ENCODE results near the gene FGF14. TPM values are rescaled to one million over a fixed set of nuclear protein-coding genes. Genes with fewer than 3 reads are reported as not detected.
"Not testable (repeated sequence)": the region's sequence is repeated elsewhere in the genome, so short reads cannot be mapped to it uniquely, and the experiment has no call there.

FGF14 gene
- total RNA-seq, 4 donors from 2014 or later = under 0.01 to 2.4 (median 0.99) TPM

GRCh38 chr13:102100234-102100633, 301.6 kb downstream of the FGF14 start:
- Histone ChIP-seq H3K4me1 (no peaks in the 10 kb centered on the region), H3K27me3 (no peaks in the 10 kb centered on the region), H3K4me3 (no peak overlapping the region), H3K27ac (no peak overlapping the region), H3K36me3 (no peaks in the 10 kb centered on the region), H3K9me3 (no peaks in the 10 kb centered on the region)
- in situ Hi-C loops (cut with MboI; ENCODE audit: low pct_ligation_motif_present in 1 of 4, low pct_unique_long_range_greater_than_20kb in 1 of 4, low sequenced_read_pairs in 3 of 4) (no loop called here), intact Hi-C loops (cut with DNase I; ENCODE audit: low total_unique reads) (no loop called here)
- TF ChIP-seq POLR2A (IDR thresholded peaks at IDR 0.05) (no peak), POLR2AphosphoS5 (IDR thresholded peaks at IDR 0.05) (no peak), CTCF (IDR thresholded peaks at IDR 0.05) (no peak), EP300 (IDR thresholded peaks at IDR 0.05; ENCODE audit: low read depth) (no peak)
- no peak for DNase-seq
- WGBS, 2 donors (ENCODE audit: low coverage in 1 of 2) = 63% methylated on average over 3 of the region's 3 CpGs; no CpG with 5 or more reads in 1 of the 2 donors

- Histone ChIP-seq H3K4me3 (no peak overlapping the region), H3K9me3 (no peaks in the 10 kb centered on the region), H3K27ac (no peak overlapping the region), H3K4me1 (no peaks in the 10 kb centered on the region), H3K36me3 (no peaks in the 10 kb centered on the region), H3K27me3 (no peaks in the 10 kb centered on the region)
- no peak for DNase-seq
- 39% methylated on average over 5 of the region's 5 CpGs; no CpG with 5 or more reads in 1 of the 2 donors for WGBS, 2 donors (ENCODE audit: low coverage in 1 of 2)
- in situ Hi-C loops (cut with MboI; ENCODE audit: low pct_ligation_motif_present in 1 of 4, low pct_unique_long_range_greater_than_20kb in 1 of 4, low sequenced_read_pairs in 3 of 4) = no loop called here
- intact Hi-C loops (cut with DNase I; ENCODE audit: low total_unique reads) = no loop called here
- TF ChIP-seq POLR2A (IDR thresholded peaks at IDR 0.05) = no peak
- TF ChIP-seq POLR2AphosphoS5 (IDR thresholded peaks at IDR 0.05) = no peak
- no peak for TF ChIP-seq EP300 (IDR thresholded peaks at IDR 0.05; ENCODE audit: low read depth)
- no peak for TF ChIP-seq CTCF (IDR thresholded peaks at IDR 0.05)
Measured at GRCh38 chr13:102097708-102098107, 304.1 kb downstream of the FGF14 start.

- H3K36me3 ChIP-seq; H3K4me3 ChIP-seq; H3K4me1 ChIP-seq; intact Hi-C loops (cut with DNase I; ENCODE audit: low total_unique reads); DNase-seq; in situ Hi-C loops (cut with MboI; ENCODE audit: low pct_ligation_motif_present in 1 of 4, low pct_unique_long_range_greater_than_20kb in 1 of 4, low sequenced_read_pairs in 3 of 4); H3K9me3 ChIP-seq; H3K27me3 ChIP-seq; H3K27ac ChIP-seq: not testable (repeated sequence)
Measured at GRCh38 chr13:102093288-102093687, 308.6 kb downstream of the FGF14 start.

GRCh38 chr13:102091231-102091630, 310.6 kb downstream of the FGF14 start:
- in situ Hi-C loops (cut with MboI; ENCODE audit: low pct_ligation_motif_present in 1 of 4, low pct_unique_long_range_greater_than_20kb in 1 of 4, low sequenced_read_pairs in 3 of 4) = no loop called here
- H3K27ac ChIP-seq = no peak overlapping the region
- intact Hi-C loops (cut with DNase I; ENCODE audit: low total_unique reads) = no loop called here
- no peak overlapping the region for H3K4me3 ChIP-seq
- WGBS, 2 donors (ENCODE audit: low coverage in 1 of 2) = 60 to 67% methylated on average over 2 to 3 of the region's 3 CpGs
- H3K9me3 ChIP-seq = no peaks in the 10 kb centered on the region
- TF ChIP-seq POLR2A (IDR thresholded peaks at IDR 0.05) (no peak), CTCF (IDR thresholded peaks at IDR 0.05) (peak in 1 of 5 experiments; percentile 15), EP300 (IDR thresholded peaks at IDR 0.05; ENCODE audit: low read depth) (no peak), POLR2AphosphoS5 (IDR thresholded peaks at IDR 0.05) (no peak)
- H3K27me3 ChIP-seq = no peaks in the 10 kb centered on the region
- no peaks in the 10 kb centered on the region for H3K36me3 ChIP-seq
- DNase-seq = no peak
- no peaks in the 10 kb centered on the region for H3K4me1 ChIP-seq

- intact Hi-C loops (cut with DNase I; ENCODE audit: low total_unique reads) = no loop called here
- H3K4me1 ChIP-seq = no peaks in the 10 kb centered on the region
- no peak overlapping the region for H3K27ac ChIP-seq
- H3K36me3 ChIP-seq = no peaks in the 10 kb centered on the region
- DNase-seq = no peak
- no peaks in the 10 kb centered on the region for H3K27me3 ChIP-seq
- WGBS, 2 donors (ENCODE audit: low coverage in 1 of 2) = 79 to 84% methylated on average over 5 to 8 of the region's 8 CpGs
- H3K9me3 ChIP-seq = no peaks in the 10 kb centered on the region
- in situ Hi-C loops (cut with MboI; ENCODE audit: low pct_ligation_motif_present in 1 of 4, low pct_unique_long_range_greater_than_20kb in 1 of 4, low sequenced_read_pairs in 3 of 4) = no loop called here
- TF ChIP-seq POLR2AphosphoS5 (IDR thresholded peaks at IDR 0.05) (no peak), CTCF (IDR thresholded peaks at IDR 0.05) (no peak), POLR2A (IDR thresholded peaks at IDR 0.05) (no peak), EP300 (IDR thresholded peaks at IDR 0.05; ENCODE audit: low read depth) (no peak)
- no peak overlapping the region for H3K4me3 ChIP-seq
Measured at GRCh38 chr13:102090532-102090931, 311.3 kb downstream of the FGF14 start.
